Endothelial cell of umbilical vein (primary cell): ENCODE measurements around the gene NFKB1. TPM values are rescaled to one million over a fixed set of nuclear protein-coding genes. Genes with fewer than 3 reads are reported as not detected.
A peak's percentile ranks its signal among the peaks of the same experiment; 100 is the strongest.

Experiments used
- BruUV-seq: library from RNA; stranded (reverse); fragments of 400-500 nt; replicated peaks from 2 replicates; lab custom pipeline; 2021; lab: Mats Ljungman, UMichigan
- CTCF ChIA-PET: fragments of 300-600, 350-600 bp; sonication (Branson Sonifier 250); formaldehyde crosslinking; loops from one replicate; lab custom pipeline; 2021; ENCODE audit warnings: antibody characterized with exemption, inconsistent platforms; lab: Charles Lee
- POLR2A ChIA-PET: fragments of 300-600, 350-600 bp; sonication (Branson Sonifier 250); formaldehyde crosslinking; loops from one replicate; lab custom pipeline; 2021; ENCODE audit warnings: antibody characterized with exemption, inconsistent platforms; lab: Charles Lee
- DNase-seq: peaks from one replicate; pipeline ENCODE4 v3.0.0-alpha.2; 2011; ENCODE audit warnings: low read depth, low spot score
- FAIRE-seq: peaks from 2 replicates; lab custom pipeline; 2011; peaks lifted over from hg19 to GRCh38; lab: Jason Lieb, UNC
- H2AFZ ChIP-seq: 2 replicates; pipeline ENCODE4 v1.6.0; 2012; ENCODE audit warnings: low read depth, low read length, control low read depth, inconsistent platforms
- H3K27ac ChIP-seq: 2 replicates; pipeline ENCODE4 v1.5.1; 2011; ENCODE audit warnings: low read depth, mild to moderate bottlenecking, control low read depth, low read length, moderate library complexity; ENCODE audit not compliant: insufficient read depth
- H3K27me3 ChIP-seq, 2 experiments: 2 replicates each; pipeline versions ENCODE4 v1.6.0 to v1.6.1; 2011; ENCODE audit warnings: low read length in 2 of 2, mixed read lengths in 1 of 2; ENCODE audit not compliant: control insufficient read depth in 2 of 2, insufficient read depth in 2 of 2
- H3K36me3 ChIP-seq, 2 experiments: 2 replicates in 1 of 2; 3 replicates in 1 of 2; pipeline ENCODE4 v1.5.1; 2011; ENCODE audit warnings: low read length in 2 of 2, mild to moderate bottlenecking in 1 of 2, moderate library complexity in 1 of 2; ENCODE audit not compliant: control insufficient read depth in 2 of 2, insufficient read depth in 2 of 2; ENCODE audit errors: extremely low read depth in 1 of 2
- H3K4me1 ChIP-seq: 3 replicates; pipeline ENCODE4 v1.5.1; 2011; ENCODE audit warnings: mild to moderate bottlenecking, low read length; ENCODE audit not compliant: control insufficient read depth, insufficient read depth; ENCODE audit errors: extremely low read depth
- H3K4me2 ChIP-seq: 2 replicates; pipeline ENCODE4 v1.6.1; 2011; ENCODE audit warnings: low read length, control low read depth, mixed read lengths; ENCODE audit not compliant: insufficient read depth
- H3K4me3 ChIP-seq, 3 experiments: fragments of 200-600 bp in 1 of 3; sonication (generic), shearing (Covaris generic) in 1 of 3; replicated peaks in 1 of 3; 2 replicates each; pipeline ENCODE4 v1.5.1; 2011 to 2016; ENCODE audit warnings: control low read depth in 3 of 3, low read length in 3 of 3, mild to moderate bottlenecking in 2 of 3, inconsistent platforms in 1 of 3, low read depth in 1 of 3, moderate library complexity in 1 of 3; ENCODE audit not compliant: insufficient read depth in 1 of 3
- H3K79me2 ChIP-seq: 2 replicates; pipeline ENCODE4 v1.6.0; 2012; ENCODE audit warnings: low read length, inconsistent platforms; ENCODE audit not compliant: control insufficient read depth, insufficient read depth
- H3K9ac ChIP-seq: replicated peaks from 2 replicates; pipeline ENCODE3; 2011; ENCODE audit warnings: low read length, control low read depth; ENCODE audit not compliant: insufficient read depth; ENCODE audit errors: extremely low read depth
- H3K9me1 ChIP-seq: replicated peaks from 3 replicates; pipeline ENCODE4 v1.6.0; 2011; ENCODE audit warnings: mild to moderate bottlenecking, low read length; ENCODE audit not compliant: control insufficient read depth, insufficient read depth; ENCODE audit errors: extremely low read depth
- H3K9me3 ChIP-seq: replicated peaks from 2 replicates; pipeline ENCODE4 v1.5.1; 2012; ENCODE audit warnings: low read length, inconsistent platforms; ENCODE audit not compliant: control insufficient read depth, insufficient read depth
- H4K20me1 ChIP-seq: replicated peaks from 2 replicates; pipeline ENCODE3; 2011; ENCODE audit warnings: mild to moderate bottlenecking, low read length; ENCODE audit not compliant: control insufficient read depth, insufficient read depth; ENCODE audit errors: extremely low read depth
- CTCF ChIP-seq, 2 donors: IDR thresholded peaks; 1 replicate in 1 of 2; 2 replicates in 1 of 2; pipeline ENCODE4 v1.5.1; 2011; ENCODE audit warnings: low read length in 2 of 2, mild to moderate bottlenecking in 2 of 2, moderate library complexity in 2 of 2, control low read depth in 1 of 2, inconsistent platforms in 1 of 2, low read depth in 1 of 2; ENCODE audit not compliant: insufficient read depth in 1 of 2; ENCODE audit errors: extremely low read depth in 1 of 2
- EZH2 ChIP-seq: IDR thresholded peaks from 2 replicates; pipeline ENCODE4 v1.6.1; 2012; ENCODE audit warnings: borderline replicate concordance, low read depth, mild to moderate bottlenecking, moderate library complexity, low read length, inconsistent platforms; ENCODE audit not compliant: severe bottlenecking
- FOS ChIP-seq: IDR thresholded peaks from 2 replicates; pipeline ENCODE4 v1.6.1; 2011; ENCODE audit warnings: mild to moderate bottlenecking, low read length, moderate library complexity, borderline replicate concordance; ENCODE audit not compliant: insufficient read depth
- GATA2 ChIP-seq: IDR thresholded peaks from 2 replicates; pipeline ENCODE4 v1.7.0; 2011; ENCODE audit warnings: low read depth, mild to moderate bottlenecking, moderate library complexity, mixed read lengths, low read length; ENCODE audit not compliant: insufficient read length, insufficient read depth
- JUN ChIP-seq: IDR thresholded peaks from 2 replicates; pipeline ENCODE4 v1.6.1; 2011; ENCODE audit warnings: borderline replicate concordance, low read depth; ENCODE audit not compliant: insufficient read length, insufficient read depth
- MAX ChIP-seq: IDR thresholded peaks from 2 replicates; pipeline ENCODE4 v1.6.1; 2011; ENCODE audit not compliant: insufficient read depth, insufficient read length
- MYC ChIP-seq: IDR thresholded peaks from one replicate; pipeline ENCODE4 v1.6.1; 2011; ENCODE audit warnings: mild to moderate bottlenecking, low read depth, low read length
- POLR2A ChIP-seq: IDR thresholded peaks from 2 replicates; pipeline ENCODE4 v1.6.1; 2012; ENCODE audit warnings: low read depth, mild to moderate bottlenecking, control low read depth, low read length
- POLR2AphosphoS5 ChIP-seq: IDR thresholded peaks from 2 replicates; pipeline ENCODE4 v1.6.1; 2012; ENCODE audit warnings: low read depth, mild to moderate bottlenecking, control low read depth, low read length, moderate library complexity; ENCODE audit not compliant: insufficient read depth
- dilution Hi-C: fragments of 300-500 bp; cut with MboI; formaldehyde crosslinking; loops from one replicate; pipeline ENCODE4 v1.15.0; 2019; ENCODE audit warnings: low sequenced_read_pairs; ENCODE audit not compliant: extremely low pct_ligation_motif_present
- intact Hi-C: fragments of 100-400 bp; cut with micrococcal nuclease; formaldehyde crosslinking; loops from one replicate; pipeline ENCODE4 v1.10.0; 2022
- polyA plus RNA-seq, 4 experiments: library from polyadenylated mRNA; depleted of rRNA in 3 of 4; stranded (reverse) in 3 of 4; unstranded in 1 of 4; fragments of >200 nt; gene quantifications; 2 replicates each; pipeline versions ENCODE4 v1.2.1 to v1.2.3, GENCODE V29; 2011 to 2012; ENCODE audit warnings: missing spikeins in 1 of 4
- total RNA-seq: library from RNA; stranded (reverse); gene quantifications from 2 replicates; pipeline ENCODE4 v1.2.3, GENCODE V29; 2021

NFKB1 gene
- total and polyA plus RNA-seq, 2 donors (not counting 3 experiments of a cell fraction or from before 2014, with no cell fraction given), result 21.3 to 41.4 TPM

- dilution Hi-C loops, result no loop called here
- FAIRE-seq, result no peak
- Histone ChIP-seq H3K27me3 (no peaks in the 10 kb centered on the region), H3K36me3 (no peaks in the 10 kb centered on the region), H2AFZ (no peak overlapping the region), H3K4me2 (peak overlapping the region; percentile 99), H3K79me2 (peaks cover 57% of the 10 kb centered on the region), H3K9ac (peak overlapping the region; percentile 91), H3K27ac (no peak overlapping the region), H3K4me3 (peak overlapping the region in 2 of 3 experiments; percentile 83 to 93), H4K20me1 (peaks cover 12% of the 10 kb centered on the region), H3K9me3 (no peaks in the 10 kb centered on the region), H3K9me1 (no peaks in the 10 kb centered on the region), H3K4me1 (peaks cover 22% of the 10 kb centered on the region)
- ChIA-PET POLR2A (no interaction called here), CTCF (interaction anchor here (1.2 to 1.6 kb wide), 2 partner anchors 8 to 72 kb away, joined by 3 to 4 read pairs; no protein-coding TSS in a partner anchor)
- DNase-seq, result peak; percentile 16
- intact Hi-C loops, result loop anchor here (2.0 to 5.0 kb wide), 3 partner anchors 109 to 325 kb away; no protein-coding TSS in a partner anchor
- no TSS peak for BruUV-seq
- TF ChIP-seq GATA2 (no peak), MAX (no peak), JUN (no peak), POLR2AphosphoS5 (no peak), EZH2 (no peak), CTCF (IDR thresholded peaks at IDR 0.05; ENCODE audit: extremely low read depth in 1 of 2, insufficient read depth in 1 of 2, low read depth in 1 of 2, low read length in 2 of 2) (no peak), FOS (no peak), POLR2A (no peak), MYC (no peak)
These were observed 2.2 kb downstream of the NFKB1 start for GRCh38 chr4:102503301-102503746.
